Neutrophil (primary cell): Measurements from ENCODE around the gene CELA1.

Experiments used
- H3K27ac ChIP-seq: fragments of 200-600 bp; sonication (generic); 2 replicates; pipeline ENCODE4 v1.5.1; 2016; ENCODE audit warnings: mild to moderate bottlenecking, moderate library complexity
- H3K27me3 ChIP-seq: fragments of 200-600 bp; sonication (generic); 2 replicates; pipeline ENCODE4 v1.6.0; 2016; ENCODE audit warnings: mild to moderate bottlenecking
- H3K36me3 ChIP-seq: fragments of 200-600 bp; sonication (generic); 2 replicates; pipeline ENCODE4 v1.5.1; 2017
- H3K4me1 ChIP-seq, 2 experiments: fragments of 200-600 bp in 1 of 2; sonication (generic) in 1 of 2; 1 replicate in 1 of 2; 2 replicates in 1 of 2; pipeline versions ENCODE4 v1.5.1 to v1.6.1; 2013 to 2016; ENCODE audit warnings: low read depth in 1 of 2, low read length in 1 of 2, mild to moderate bottlenecking in 1 of 2, moderate library complexity in 1 of 2; ENCODE audit not compliant: control insufficient read depth in 1 of 2, insufficient read depth in 1 of 2
- H3K4me3 ChIP-seq, 2 experiments: fragments of 200-600 bp in 1 of 2; sonication (generic) in 1 of 2; 1 replicate in 1 of 2; 2 replicates in 1 of 2; pipeline ENCODE4 v1.5.1; 2013 to 2016; ENCODE audit warnings: low read depth in 1 of 2, low read length in 1 of 2, mild to moderate bottlenecking in 1 of 2, moderate library complexity in 1 of 2
- H3K9me3 ChIP-seq: fragments of 200-600 bp; sonication (generic); 2 replicates; pipeline ENCODE4 v1.5.1; 2016
- CTCF ChIP-seq: fragments of 200-600 bp; sonication (generic); IDR thresholded peaks from 2 replicates; pipeline ENCODE4 v1.5.1; 2016; ENCODE audit warnings: antibody characterized with exemption

Gene CELA1

GRCh38 chr12:51361161-51362016, 14.9 kb upstream of the CELA1 start:
- no peaks in the 10 kb centered on the region for H3K4me1 ChIP-seq
- no peak for TF ChIP-seq CTCF
- no peaks in the 10 kb centered on the region for H3K36me3 ChIP-seq
- no peaks in the 10 kb centered on the region for H3K27me3 ChIP-seq
- no peaks in the 10 kb centered on the region for H3K9me3 ChIP-seq
- H3K4me3 ChIP-seq, result no peak overlapping the region
- no peak overlapping the region for H3K27ac ChIP-seq

- Histone ChIP-seq H3K4me3 (no peak overlapping the region), H3K4me1 (no peaks in the 10 kb centered on the region), H3K9me3 (no peaks in the 10 kb centered on the region), H3K27ac (no peak overlapping the region), H3K36me3 (no peaks in the 10 kb centered on the region), H3K27me3 (no peaks in the 10 kb centered on the region)
- no peak for TF ChIP-seq CTCF
These were observed 13.8 kb upstream of the CELA1 start for GRCh38 chr12:51360315-51360714.

- H3K27me3 ChIP-seq, result no peaks in the 10 kb centered on the region
- H3K9me3 ChIP-seq, result no peaks in the 10 kb centered on the region
- no peak for TF ChIP-seq CTCF
- no peak overlapping the region for H3K4me3 ChIP-seq
- no peaks in the 10 kb centered on the region for H3K36me3 ChIP-seq
- no peak overlapping the region for H3K27ac ChIP-seq
- H3K4me1 ChIP-seq, result no peaks in the 10 kb centered on the region
These were observed 13.4 kb upstream of the CELA1 start for GRCh38 chr12:51359851-51360250.

GRCh38 chr12:51358496-51358895, 12.0 kb upstream of the CELA1 start:
- H3K27ac ChIP-seq, result no peak overlapping the region
- H3K36me3 ChIP-seq, result no peaks in the 10 kb centered on the region
- TF ChIP-seq CTCF, result no peak
- H3K27me3 ChIP-seq, result no peaks in the 10 kb centered on the region
- H3K4me1 ChIP-seq, result no peaks in the 10 kb centered on the region
- H3K9me3 ChIP-seq, result no peaks in the 10 kb centered on the region
- no peak overlapping the region for H3K4me3 ChIP-seq

GRCh38 chr12:51357374-51358047, 11.0 kb upstream of the CELA1 start:
- H3K27ac ChIP-seq, result no peak overlapping the region
- H3K4me3 ChIP-seq, result no peak overlapping the region
- no peaks in the 10 kb centered on the region for H3K27me3 ChIP-seq
- H3K9me3 ChIP-seq, result no peaks in the 10 kb centered on the region
- H3K36me3 ChIP-seq, result no peaks in the 10 kb centered on the region
- no peak for TF ChIP-seq CTCF
- H3K4me1 ChIP-seq, result no peaks in the 10 kb centered on the region
